DOHH2 (cell line): ENCODE measurements around the gene GTSE1.

Experiments used
- CTCF ChIP-seq: fragments of 200-600 bp; sonication (generic); IDR thresholded peaks from one replicate; pipeline ENCODE4 v1.5.1; 2014; ENCODE audit warnings: antibody characterized with exemption, mild to moderate bottlenecking, low read depth, low read length; ENCODE audit not compliant: poor library complexity, severe bottlenecking
- EZH2phosphoT487 ChIP-seq: fragments of 200-600 bp; sonication (generic); IDR thresholded peaks from 2 replicates; pipeline ENCODE4 v1.6.1; 2017; ENCODE audit warnings: borderline replicate concordance, mild to moderate bottlenecking, antibody characterized with exemption, low read length, moderate library complexity, mixed read lengths

GRCh38 chr22:46355996-46356471 is 59.4 kb downstream of the GTSE1 start:
- no peak for TF ChIP-seq CTCF
- TF ChIP-seq EZH2phosphoT487, result no peak
